Measurements from ENCODE around the gene TMPRSS11D.

TMPRSS11D gene

DNA sequence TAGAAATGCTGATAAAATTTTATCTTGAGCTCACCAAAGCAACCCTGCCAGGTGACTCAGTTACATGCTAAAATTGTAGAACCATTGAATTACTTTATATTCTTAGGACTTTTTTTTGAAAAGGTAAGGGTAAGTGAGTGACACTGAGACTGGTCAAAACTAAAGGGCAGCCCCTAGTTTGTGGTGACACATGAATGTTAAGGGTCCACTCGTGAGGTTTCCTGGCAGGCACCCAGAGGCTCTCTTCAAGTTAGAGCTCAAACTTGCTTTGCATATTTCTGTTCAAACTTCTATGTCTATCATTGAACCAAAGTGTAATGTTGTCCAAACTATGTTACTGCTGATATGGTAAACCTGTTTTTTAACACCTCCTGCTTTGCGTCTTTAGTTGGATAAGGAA is 30.5 kb downstream of the TMPRSS11D start:
- Histone ChIP-seq H3K4me1 (ENCODE audit: control extremely low read depth in 1 of 4, control insufficient read depth in 4 of 4, insufficient read depth in 4 of 4, low read length in 3 of 4) (peaks cover 0 to 3% (median 1%) of the 10 kb centered on the region in 4 experiments), H3K36me3 (ENCODE audit: control insufficient read depth in 4 of 4, insufficient read depth in 4 of 4, low read length in 3 of 4) (no peaks in the 10 kb centered on the region), H3K9me3 (ENCODE audit: control extremely low read depth in 1 of 5, control insufficient read depth in 4 of 5, insufficient read depth in 2 of 5, low read depth in 1 of 5, low read length in 4 of 5) (no peaks in the 10 kb centered on the region), H3K27ac (ENCODE audit: insufficient read depth in 1 of 2, low read depth in 1 of 2, low read length in 2 of 2, poor library complexity in 1 of 2, severe bottlenecking in 2 of 2) (no peak overlapping the region), H3K27me3 (replicated peaks in 2 of 5; ENCODE audit: control insufficient read depth in 4 of 5, insufficient read depth in 5 of 5, low read length in 4 of 5) (no peaks in the 10 kb centered on the region), H3K4me3 (ENCODE audit: control insufficient read depth in 1 of 7, extremely low read depth in 1 of 7, insufficient read depth in 4 of 7, low read depth in 2 of 7, low read length in 6 of 7) (no peak overlapping the region)
- no peak for DNase-seq
- ChIA-PET CTCF (interaction anchor here (1.3 kb wide), 1 partner anchor 17 kb away, joined by 3 read pairs; no protein-coding TSS in a partner anchor), POLR2A (no interaction called here)
- WGBS (ENCODE audit: insufficient coverage): 92% methylated on average over 1 of the region's 2 CpGs

DNA sequence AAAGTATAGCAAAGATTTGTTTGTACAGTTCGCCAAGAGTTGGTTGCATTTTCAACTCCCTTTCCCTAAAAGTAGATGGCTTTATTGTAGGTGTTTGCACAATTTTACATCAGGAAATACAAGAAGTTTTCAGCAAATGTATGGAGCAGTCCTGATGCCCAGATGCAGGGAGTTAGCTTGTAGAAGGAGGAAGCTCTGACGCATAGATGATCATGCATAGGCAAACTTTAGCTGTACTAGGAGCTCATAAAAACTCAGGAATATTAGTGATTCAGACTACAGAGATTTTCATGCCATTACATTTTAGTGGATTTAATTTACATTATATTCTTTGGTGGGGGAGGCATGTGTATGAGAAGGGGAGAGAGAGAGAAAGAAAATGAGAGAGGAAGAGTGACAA is 62.9 kb downstream of the TMPRSS11D start:
- ChIA-PET CTCF (no interaction called here), POLR2A (no interaction called here)
- Histone ChIP-seq H3K27me3 (replicated peaks in 2 of 5; ENCODE audit: control insufficient read depth in 4 of 5, insufficient read depth in 5 of 5, low read length in 4 of 5) (no peaks in the 10 kb centered on the region), H3K4me1 (ENCODE audit: control extremely low read depth in 1 of 4, control insufficient read depth in 4 of 4, insufficient read depth in 4 of 4, low read length in 3 of 4) (no peaks in the 10 kb centered on the region), H3K9me3 (ENCODE audit: control extremely low read depth in 1 of 5, control insufficient read depth in 4 of 5, insufficient read depth in 2 of 5, low read depth in 1 of 5, low read length in 4 of 5) (no peaks in the 10 kb centered on the region), H3K36me3 (ENCODE audit: control insufficient read depth in 4 of 4, insufficient read depth in 4 of 4, low read length in 3 of 4) (no peaks in the 10 kb centered on the region), H3K4me3 (ENCODE audit: control insufficient read depth in 1 of 7, extremely low read depth in 1 of 7, insufficient read depth in 4 of 7, low read depth in 2 of 7, low read length in 6 of 7) (no peak overlapping the region), H3K27ac (ENCODE audit: insufficient read depth in 1 of 2, low read depth in 1 of 2, low read length in 2 of 2, poor library complexity in 1 of 2, severe bottlenecking in 2 of 2) (no peak overlapping the region)
- DNase-seq: no peak
- WGBS (ENCODE audit: insufficient coverage): no CpG with 5 or more reads among the region's 2 CpGs

DNA sequence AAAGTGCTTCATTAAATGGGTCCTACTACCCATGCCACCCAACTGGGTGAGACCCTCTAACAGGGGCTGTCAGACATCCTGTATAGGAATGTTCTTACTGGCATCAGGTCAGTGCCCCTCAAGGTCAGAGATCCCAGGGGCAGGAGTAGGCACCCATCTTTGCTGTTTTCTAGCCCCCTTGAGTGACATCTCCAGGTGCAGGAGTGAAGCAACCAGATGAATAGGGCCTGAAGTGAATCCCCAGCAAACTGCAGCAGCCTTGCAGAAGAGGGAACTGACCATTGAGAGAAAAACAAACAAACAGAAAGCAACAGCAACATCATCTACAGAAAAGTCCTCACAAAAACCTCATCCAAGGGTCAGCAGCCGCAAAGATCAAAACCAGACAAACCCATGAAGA is 73.8 kb downstream of the TMPRSS11D start:
- WGBS (ENCODE audit: insufficient coverage): 100% methylated on average over 1 of the region's 1 CpG
- H3K4me1 ChIP-seq (ENCODE audit: control extremely low read depth in 1 of 4, control insufficient read depth in 4 of 4, insufficient read depth in 4 of 4, low read length in 3 of 4): no peaks in the 10 kb centered on the region
- CTCF ChIA-PET: no interaction called here
- H3K27ac ChIP-seq (ENCODE audit: insufficient read depth in 1 of 2, low read depth in 1 of 2, low read length in 2 of 2, poor library complexity in 1 of 2, severe bottlenecking in 2 of 2): no peak overlapping the region
- DNase-seq: no peak
- H3K36me3 ChIP-seq (ENCODE audit: control insufficient read depth in 4 of 4, insufficient read depth in 4 of 4, low read length in 3 of 4): peaks cover 0 to 5% (median 0%) of the 10 kb centered on the region in 4 experiments
- POLR2A ChIA-PET: no interaction called here
- H3K27me3 ChIP-seq (replicated peaks in 2 of 5; ENCODE audit: control insufficient read depth in 4 of 5, insufficient read depth in 5 of 5, low read length in 4 of 5): no peaks in the 10 kb centered on the region
- H3K4me3 ChIP-seq (ENCODE audit: control insufficient read depth in 1 of 7, extremely low read depth in 1 of 7, insufficient read depth in 4 of 7, low read depth in 2 of 7, low read length in 6 of 7): no peak overlapping the region
- peaks cover 0 to 7% (median 0%) of the 10 kb centered on the region in 5 experiments for H3K9me3 ChIP-seq (ENCODE audit: control extremely low read depth in 1 of 5, control insufficient read depth in 4 of 5, insufficient read depth in 2 of 5, low read depth in 1 of 5, low read length in 4 of 5)

DNA sequence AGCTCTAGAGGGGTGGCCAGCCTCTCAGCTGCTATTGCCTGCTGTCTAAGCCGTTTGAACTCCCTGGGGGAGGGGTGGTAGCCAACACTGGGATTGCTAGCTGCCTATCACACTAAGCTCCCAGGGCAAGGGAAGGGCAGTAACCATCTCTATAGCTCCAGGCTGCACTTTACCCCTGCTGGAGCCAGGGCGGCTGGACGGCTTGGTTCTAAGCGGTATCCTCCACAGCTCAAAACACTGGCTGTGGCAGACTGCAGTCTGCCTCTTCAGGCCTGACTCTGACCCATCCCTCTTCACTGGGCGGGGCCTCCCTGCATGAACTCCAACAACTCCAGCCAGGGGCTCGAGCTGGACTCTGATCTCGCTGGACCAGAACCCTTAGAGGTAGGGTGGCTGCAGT is 74.3 kb downstream of the TMPRSS11D start:
- H3K4me1 ChIP-seq (ENCODE audit: control extremely low read depth in 1 of 4, control insufficient read depth in 4 of 4, insufficient read depth in 4 of 4, low read length in 3 of 4): no peaks in the 10 kb centered on the region
- POLR2A ChIA-PET: no interaction called here
- peaks cover 0 to 7% (median 0%) of the 10 kb centered on the region in 5 experiments for H3K9me3 ChIP-seq (ENCODE audit: control extremely low read depth in 1 of 5, control insufficient read depth in 4 of 5, insufficient read depth in 2 of 5, low read depth in 1 of 5, low read length in 4 of 5)
- WGBS (ENCODE audit: insufficient coverage): 91% methylated on average over 7 of the region's 7 CpGs
- CTCF ChIA-PET: no interaction called here
- peaks cover 0 to 5% (median 0%) of the 10 kb centered on the region in 4 experiments for H3K36me3 ChIP-seq (ENCODE audit: control insufficient read depth in 4 of 4, insufficient read depth in 4 of 4, low read length in 3 of 4)
- DNase-seq: no peak
- H3K27me3 ChIP-seq (replicated peaks in 2 of 5; ENCODE audit: control insufficient read depth in 4 of 5, insufficient read depth in 5 of 5, low read length in 4 of 5): no peaks in the 10 kb centered on the region
- no peak overlapping the region for H3K27ac ChIP-seq (ENCODE audit: insufficient read depth in 1 of 2, low read depth in 1 of 2, low read length in 2 of 2, poor library complexity in 1 of 2, severe bottlenecking in 2 of 2)
- no peak overlapping the region for H3K4me3 ChIP-seq (ENCODE audit: control insufficient read depth in 1 of 7, extremely low read depth in 1 of 7, insufficient read depth in 4 of 7, low read depth in 2 of 7, low read length in 6 of 7)

DNA sequence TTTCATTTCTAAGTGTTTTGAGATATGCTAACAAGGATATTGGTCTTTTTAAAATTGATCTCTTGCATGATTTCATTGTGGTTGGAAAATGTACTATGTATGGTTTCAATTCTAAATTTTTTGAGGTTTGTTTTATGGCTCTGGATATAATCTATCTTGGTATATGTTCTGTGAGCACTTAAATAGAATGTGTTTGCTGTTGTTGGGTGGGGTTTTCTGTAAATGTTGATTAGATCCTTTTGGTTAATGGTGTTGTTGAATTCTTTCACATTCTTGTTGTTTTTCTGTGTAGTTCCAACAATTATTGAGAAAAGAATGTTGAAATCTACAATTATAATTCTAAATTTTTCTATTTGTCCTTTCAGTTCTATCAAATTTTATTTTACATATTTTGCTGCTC is 87.0 kb downstream of the TMPRSS11D start:
- no peak for DNase-seq
- no peak overlapping the region for H3K27ac ChIP-seq (ENCODE audit: insufficient read depth in 1 of 2, low read depth in 1 of 2, low read length in 2 of 2, poor library complexity in 1 of 2, severe bottlenecking in 2 of 2)
- H3K27me3 ChIP-seq (replicated peaks in 2 of 5; ENCODE audit: control insufficient read depth in 4 of 5, insufficient read depth in 5 of 5, low read length in 4 of 5): no peaks in the 10 kb centered on the region
- ChIA-PET CTCF (no interaction called here), POLR2A (no interaction called here)
- no peak overlapping the region for H3K4me3 ChIP-seq (ENCODE audit: control insufficient read depth in 1 of 7, extremely low read depth in 1 of 7, insufficient read depth in 4 of 7, low read depth in 2 of 7, low read length in 6 of 7)
- H3K36me3 ChIP-seq (ENCODE audit: control insufficient read depth in 4 of 4, insufficient read depth in 4 of 4, low read length in 3 of 4): no peaks in the 10 kb centered on the region
- no peaks in the 10 kb centered on the region for H3K9me3 ChIP-seq (ENCODE audit: control extremely low read depth in 1 of 5, control insufficient read depth in 4 of 5, insufficient read depth in 2 of 5, low read depth in 1 of 5, low read length in 4 of 5)
- no peaks in the 10 kb centered on the region for H3K4me1 ChIP-seq (ENCODE audit: control extremely low read depth in 1 of 4, control insufficient read depth in 4 of 4, insufficient read depth in 4 of 4, low read length in 3 of 4)

DNA sequence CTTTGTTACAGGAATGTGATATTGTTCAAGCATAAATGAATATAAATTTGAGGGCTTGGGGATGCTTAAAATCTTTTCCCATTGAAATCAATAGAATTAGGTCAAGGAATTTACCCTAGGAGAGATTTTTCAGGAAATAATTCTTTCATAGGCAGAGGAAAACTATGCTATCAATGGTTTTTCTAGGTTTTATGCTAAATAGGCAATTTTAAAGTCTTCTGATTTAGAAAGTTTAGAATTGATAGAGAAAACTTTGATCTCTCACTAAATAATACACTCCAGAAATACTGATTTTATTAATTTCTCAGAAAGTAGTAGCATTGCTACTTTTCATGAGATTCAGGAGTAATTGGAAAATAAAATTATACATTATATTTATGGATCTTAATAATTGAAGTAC is 93.1 kb downstream of the TMPRSS11D start:
- ChIA-PET CTCF (no interaction called here), POLR2A (no interaction called here)
- no peak overlapping the region for H3K4me3 ChIP-seq (ENCODE audit: control insufficient read depth in 1 of 7, extremely low read depth in 1 of 7, insufficient read depth in 4 of 7, low read depth in 2 of 7, low read length in 6 of 7)
- no peaks in the 10 kb centered on the region for H3K27me3 ChIP-seq (replicated peaks in 2 of 5; ENCODE audit: control insufficient read depth in 4 of 5, insufficient read depth in 5 of 5, low read length in 4 of 5)
- no peaks in the 10 kb centered on the region for H3K4me1 ChIP-seq (ENCODE audit: control extremely low read depth in 1 of 4, control insufficient read depth in 4 of 4, insufficient read depth in 4 of 4, low read length in 3 of 4)
- no peaks in the 10 kb centered on the region for H3K36me3 ChIP-seq (ENCODE audit: control insufficient read depth in 4 of 4, insufficient read depth in 4 of 4, low read length in 3 of 4)
- H3K9me3 ChIP-seq (ENCODE audit: control extremely low read depth in 1 of 5, control insufficient read depth in 4 of 5, insufficient read depth in 2 of 5, low read depth in 1 of 5, low read length in 4 of 5): no peaks in the 10 kb centered on the region
- DNase-seq: no peak
- H3K27ac ChIP-seq (ENCODE audit: insufficient read depth in 1 of 2, low read depth in 1 of 2, low read length in 2 of 2, poor library complexity in 1 of 2, severe bottlenecking in 2 of 2): no peak overlapping the region

DNA sequence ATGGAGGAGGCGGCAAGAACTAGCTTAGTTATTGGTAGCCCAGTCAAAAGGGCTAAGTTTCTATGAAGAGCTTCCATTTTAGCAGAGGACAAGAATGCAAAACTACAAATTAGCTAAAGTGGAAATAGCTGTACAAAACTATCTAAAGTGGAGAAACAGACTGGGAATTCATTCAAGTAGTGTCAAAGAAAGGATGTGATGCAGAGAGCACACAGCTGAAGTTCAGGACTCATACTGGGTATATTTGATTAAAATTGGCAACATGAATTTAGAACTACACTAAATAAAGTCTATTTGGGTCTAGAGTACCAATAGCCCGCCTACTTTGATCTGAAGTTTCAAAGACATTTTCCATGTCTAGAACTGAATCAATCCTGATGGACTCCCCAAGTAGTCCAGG is 96.5 kb downstream of the TMPRSS11D start:
- Histone ChIP-seq H3K27me3 (replicated peaks in 2 of 5; ENCODE audit: control insufficient read depth in 4 of 5, insufficient read depth in 5 of 5, low read length in 4 of 5) (no peaks in the 10 kb centered on the region), H3K36me3 (ENCODE audit: control insufficient read depth in 4 of 4, insufficient read depth in 4 of 4, low read length in 3 of 4) (no peaks in the 10 kb centered on the region), H3K4me3 (ENCODE audit: control insufficient read depth in 1 of 7, extremely low read depth in 1 of 7, insufficient read depth in 4 of 7, low read depth in 2 of 7, low read length in 6 of 7) (no peak overlapping the region), H3K27ac (ENCODE audit: insufficient read depth in 1 of 2, low read depth in 1 of 2, low read length in 2 of 2, poor library complexity in 1 of 2, severe bottlenecking in 2 of 2) (no peak overlapping the region), H3K4me1 (ENCODE audit: control extremely low read depth in 1 of 4, control insufficient read depth in 4 of 4, insufficient read depth in 4 of 4, low read length in 3 of 4) (no peaks in the 10 kb centered on the region), H3K9me3 (ENCODE audit: control extremely low read depth in 1 of 5, control insufficient read depth in 4 of 5, insufficient read depth in 2 of 5, low read depth in 1 of 5, low read length in 4 of 5) (no peaks in the 10 kb centered on the region)
- POLR2A ChIA-PET: no interaction called here
- DNase-seq: no peak
- CTCF ChIA-PET: no interaction called here
- 86% methylated on average over 1 of the region's 2 CpGs for WGBS (ENCODE audit: insufficient coverage)

DNA sequence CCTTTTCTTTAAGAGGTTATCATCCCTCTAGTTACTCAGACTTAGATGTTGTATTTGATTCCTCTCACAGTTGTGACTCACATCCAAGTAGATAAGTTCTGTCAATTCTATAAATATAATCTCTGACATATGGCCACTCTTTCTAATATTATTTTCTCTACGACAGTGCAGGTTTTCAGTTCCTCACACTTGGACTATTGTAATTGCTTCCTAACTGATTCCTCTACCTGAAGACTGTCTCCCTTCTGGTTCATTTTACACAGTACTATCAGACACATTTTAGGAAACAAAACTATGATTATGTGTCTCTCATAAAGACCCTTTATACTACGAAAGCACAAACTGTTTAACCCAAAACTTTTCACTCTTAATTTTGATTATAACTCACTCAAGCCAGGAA is 98.3 kb downstream of the TMPRSS11D start:
- H3K27ac ChIP-seq (ENCODE audit: insufficient read depth in 1 of 2, low read depth in 1 of 2, low read length in 2 of 2, poor library complexity in 1 of 2, severe bottlenecking in 2 of 2): no peak overlapping the region
- no peak for DNase-seq
- POLR2A ChIA-PET: no interaction called here
- 100% methylated on average over 1 of the region's 2 CpGs for WGBS (ENCODE audit: insufficient coverage)
- CTCF ChIA-PET: no interaction called here
- H3K36me3 ChIP-seq (ENCODE audit: control insufficient read depth in 4 of 4, insufficient read depth in 4 of 4, low read length in 3 of 4): no peaks in the 10 kb centered on the region
- H3K4me3 ChIP-seq (ENCODE audit: control insufficient read depth in 1 of 7, extremely low read depth in 1 of 7, insufficient read depth in 4 of 7, low read depth in 2 of 7, low read length in 6 of 7): no peak overlapping the region
- H3K4me1 ChIP-seq (ENCODE audit: control extremely low read depth in 1 of 4, control insufficient read depth in 4 of 4, insufficient read depth in 4 of 4, low read length in 3 of 4): no peaks in the 10 kb centered on the region
- H3K27me3 ChIP-seq (replicated peaks in 2 of 5; ENCODE audit: control insufficient read depth in 4 of 5, insufficient read depth in 5 of 5, low read length in 4 of 5): no peaks in the 10 kb centered on the region
- H3K9me3 ChIP-seq (ENCODE audit: control extremely low read depth in 1 of 5, control insufficient read depth in 4 of 5, insufficient read depth in 2 of 5, low read depth in 1 of 5, low read length in 4 of 5): no peaks in the 10 kb centered on the region

Measured in common myeloid progenitor, CD34-positive (primary cell).